ENCODE results near the gene CNTNAP3B. TPM values are rescaled to one million over a fixed set of nuclear protein-coding genes. Genes with fewer than 3 reads are reported as not detected.
"Not testable (repeated sequence)": the region's sequence is repeated elsewhere in the genome, so short reads cannot be mapped to it uniquely, and the experiment has no call there.

Gene CNTNAP3B
- total and polyA plus RNA-seq, 4 donors = 1.0 to 14.1 (median 4.0) TPM

DNA sequence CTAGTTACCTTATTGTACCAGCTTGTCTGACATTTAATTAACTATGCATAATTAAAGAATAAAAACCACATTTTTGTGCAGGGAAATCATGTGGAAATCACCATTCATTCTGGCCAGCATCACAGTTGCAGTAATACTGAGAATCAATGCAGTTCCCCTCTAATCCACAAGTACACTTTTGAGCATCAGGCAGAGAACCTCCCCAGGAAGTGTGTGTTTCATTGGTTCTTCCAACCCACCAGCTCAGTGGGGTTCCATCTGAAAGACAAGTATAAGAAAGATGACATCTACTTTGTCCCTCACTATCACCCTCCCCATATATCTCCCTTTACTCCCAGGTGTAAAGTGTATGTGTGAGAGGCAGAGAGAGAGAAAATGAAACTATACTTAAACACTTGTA is 191.1 kb downstream of the CNTNAP3B start:
- not testable (repeated sequence) for H3K36me3 ChIP-seq (ENCODE audit: control insufficient read depth in 4 of 4, insufficient read depth in 3 of 4, low read depth in 1 of 4, low read length in 3 of 4); H3K27ac ChIP-seq (ENCODE audit: low read depth in 1 of 2, low read length in 2 of 2); H3K9me3 ChIP-seq (ENCODE audit: control insufficient read depth in 4 of 4, low read length in 3 of 4); H3K9ac ChIP-seq (ENCODE audit: low read depth in 1 of 2, low read length in 2 of 2); H3K27me3 ChIP-seq (ENCODE audit: control insufficient read depth in 4 of 4, insufficient read depth in 4 of 4, low read length in 3 of 4); DNase-seq (ENCODE audit: low spot score); H3K4me3 ChIP-seq (ENCODE audit: low read depth in 1 of 3, low read length in 3 of 3); H3K4me1 ChIP-seq (ENCODE audit: control insufficient read depth in 4 of 4, insufficient read depth in 4 of 4, low read length in 3 of 4)

DNA sequence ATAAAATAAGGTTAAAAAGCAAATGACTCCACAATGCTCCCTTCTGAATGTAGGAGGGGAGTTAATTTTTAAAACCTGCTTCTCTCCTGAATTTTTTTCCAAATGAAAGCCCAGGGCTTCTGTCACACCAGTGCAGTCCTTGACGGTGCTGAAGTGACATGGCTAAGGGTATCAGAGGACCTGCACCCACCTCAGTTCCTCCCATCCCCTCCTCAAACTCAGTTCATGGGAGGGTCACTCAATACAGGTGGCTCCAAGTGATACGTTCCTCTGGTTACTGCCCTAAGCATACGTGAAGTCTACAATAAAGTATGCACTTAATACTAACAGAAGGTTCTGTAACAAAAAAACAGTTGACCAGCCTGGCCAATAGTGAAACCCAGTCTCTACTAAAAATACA is 193.5 kb downstream of the CNTNAP3B start:
- not testable (repeated sequence) for H3K36me3 ChIP-seq (ENCODE audit: control insufficient read depth in 4 of 4, insufficient read depth in 3 of 4, low read depth in 1 of 4, low read length in 3 of 4); H3K9ac ChIP-seq (ENCODE audit: low read depth in 1 of 2, low read length in 2 of 2); H3K27ac ChIP-seq (ENCODE audit: low read depth in 1 of 2, low read length in 2 of 2); H3K4me3 ChIP-seq (ENCODE audit: low read depth in 1 of 3, low read length in 3 of 3); H3K9me3 ChIP-seq (ENCODE audit: control insufficient read depth in 4 of 4, low read length in 3 of 4); DNase-seq (ENCODE audit: low spot score); H3K4me1 ChIP-seq (ENCODE audit: control insufficient read depth in 4 of 4, insufficient read depth in 4 of 4, low read length in 3 of 4); H3K27me3 ChIP-seq (ENCODE audit: control insufficient read depth in 4 of 4, insufficient read depth in 4 of 4, low read length in 3 of 4)
- 64% methylated on average over 3 of the region's 3 CpGs for WGBS

DNA sequence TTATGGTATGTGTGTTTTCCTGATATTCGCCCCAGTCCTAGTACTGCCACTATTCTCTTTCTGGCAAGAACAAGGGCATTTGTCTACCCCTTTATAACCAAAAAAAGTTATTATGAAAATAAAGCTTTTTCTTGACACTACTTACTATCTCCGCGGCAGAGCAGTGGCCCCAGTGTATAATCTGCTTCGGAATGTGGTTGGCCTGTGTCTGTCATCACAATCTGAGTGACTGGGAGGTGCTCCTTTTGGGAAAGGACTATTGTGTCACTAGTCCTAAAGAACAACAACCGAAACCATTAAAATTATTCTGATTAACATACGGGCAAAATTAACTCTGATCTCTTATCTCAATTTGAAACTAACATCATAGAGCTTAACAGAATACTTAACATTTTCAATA is 200.1 kb downstream of the CNTNAP3B start:
- H3K27ac ChIP-seq (ENCODE audit: low read depth in 1 of 2, low read length in 2 of 2); H3K9ac ChIP-seq (ENCODE audit: low read depth in 1 of 2, low read length in 2 of 2); H3K36me3 ChIP-seq (ENCODE audit: control insufficient read depth in 4 of 4, insufficient read depth in 3 of 4, low read depth in 1 of 4, low read length in 3 of 4); DNase-seq (ENCODE audit: low spot score); H3K27me3 ChIP-seq (ENCODE audit: control insufficient read depth in 4 of 4, insufficient read depth in 4 of 4, low read length in 3 of 4); H3K9me3 ChIP-seq (ENCODE audit: control insufficient read depth in 4 of 4, low read length in 3 of 4); H3K4me3 ChIP-seq (ENCODE audit: low read depth in 1 of 3, low read length in 3 of 3); H3K4me1 ChIP-seq (ENCODE audit: control insufficient read depth in 4 of 4, insufficient read depth in 4 of 4, low read length in 3 of 4): not testable (repeated sequence)
- 83% methylated on average over 5 of the region's 6 CpGs for WGBS

DNA sequence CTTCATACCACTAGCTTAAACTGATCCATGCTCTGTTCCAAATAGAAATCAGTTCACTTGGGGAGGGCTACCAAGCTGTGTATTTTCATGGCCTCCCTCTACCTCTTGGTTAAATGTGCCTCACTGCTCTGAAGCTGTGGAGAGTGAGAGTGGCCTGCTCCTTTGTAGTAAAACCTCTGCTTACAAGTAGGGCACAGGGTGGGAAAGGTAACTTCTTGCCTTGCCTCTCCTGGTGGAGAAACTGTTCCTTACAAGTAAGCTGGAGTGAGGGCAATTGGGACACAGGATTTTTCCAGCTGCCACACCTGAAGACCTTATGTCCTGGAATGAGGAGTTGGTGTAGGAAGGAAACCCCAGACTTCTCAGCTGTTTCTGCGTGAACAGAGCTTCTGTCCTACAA is 211.9 kb downstream of the CNTNAP3B start:
- WGBS = 41% methylated on average over 1 of the region's 1 CpG
- H3K27me3 ChIP-seq (ENCODE audit: control insufficient read depth in 4 of 4, insufficient read depth in 4 of 4, low read length in 3 of 4); DNase-seq (ENCODE audit: low spot score); H3K27ac ChIP-seq (ENCODE audit: low read depth in 1 of 2, low read length in 2 of 2); H3K4me3 ChIP-seq (ENCODE audit: low read depth in 1 of 3, low read length in 3 of 3); H3K9ac ChIP-seq (ENCODE audit: low read depth in 1 of 2, low read length in 2 of 2); H3K36me3 ChIP-seq (ENCODE audit: control insufficient read depth in 4 of 4, insufficient read depth in 3 of 4, low read depth in 1 of 4, low read length in 3 of 4); H3K9me3 ChIP-seq (ENCODE audit: control insufficient read depth in 4 of 4, low read length in 3 of 4); H3K4me1 ChIP-seq (ENCODE audit: control insufficient read depth in 4 of 4, insufficient read depth in 4 of 4, low read length in 3 of 4): not testable (repeated sequence)

DNA sequence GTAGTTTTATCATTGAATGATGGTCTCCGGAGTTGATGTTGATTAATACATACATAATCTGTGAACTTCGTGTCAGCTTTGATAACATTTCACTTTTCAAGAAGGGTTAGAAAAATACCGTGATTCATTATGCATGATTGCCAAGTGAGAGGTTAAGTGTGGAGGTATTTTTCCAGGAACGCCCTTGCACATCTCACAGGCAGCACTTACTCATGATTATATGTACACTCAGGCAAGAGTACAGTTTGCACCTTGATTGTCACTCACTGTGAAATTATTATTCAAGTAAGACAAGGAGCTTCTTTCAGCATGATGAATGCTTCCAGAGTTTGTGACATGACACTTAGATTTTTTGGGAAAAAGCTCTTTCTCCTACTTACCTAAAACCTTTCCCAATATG is 223.7 kb downstream of the CNTNAP3B start:
- no CpG with 5 or more reads among the region's 4 CpGs for WGBS
- not testable (repeated sequence) for H3K27me3 ChIP-seq (ENCODE audit: control insufficient read depth in 4 of 4, insufficient read depth in 4 of 4, low read length in 3 of 4); H3K4me1 ChIP-seq (ENCODE audit: control insufficient read depth in 4 of 4, insufficient read depth in 4 of 4, low read length in 3 of 4); H3K9me3 ChIP-seq (ENCODE audit: control insufficient read depth in 4 of 4, low read length in 3 of 4); H3K9ac ChIP-seq (ENCODE audit: low read depth in 1 of 2, low read length in 2 of 2); H3K4me3 ChIP-seq (ENCODE audit: low read depth in 1 of 3, low read length in 3 of 3); H3K27ac ChIP-seq (ENCODE audit: low read depth in 1 of 2, low read length in 2 of 2); H3K36me3 ChIP-seq (ENCODE audit: control insufficient read depth in 4 of 4, insufficient read depth in 3 of 4, low read depth in 1 of 4, low read length in 3 of 4); DNase-seq (ENCODE audit: low spot score)

DNA sequence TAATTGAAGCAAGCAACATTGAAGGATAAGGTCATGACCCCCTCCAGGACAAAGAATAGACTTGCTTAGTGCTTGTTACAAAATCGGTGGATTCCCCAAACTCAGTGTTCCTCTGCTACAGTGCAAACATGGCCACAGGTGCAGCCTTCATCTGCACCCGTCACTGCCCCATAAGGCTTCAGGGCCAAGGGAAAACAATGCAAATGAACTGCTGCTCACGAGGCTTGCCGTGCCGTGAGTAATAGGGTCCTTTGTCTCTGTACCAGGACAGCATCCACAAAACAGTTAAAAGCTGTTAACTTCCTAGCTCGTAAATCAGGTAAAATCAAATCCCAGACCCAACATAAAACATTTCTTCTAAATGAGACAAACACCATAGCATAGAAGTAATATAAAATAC is 226.5 kb downstream of the CNTNAP3B start:
- no CpG with 5 or more reads among the region's 6 CpGs for WGBS
- not testable (repeated sequence) for DNase-seq (ENCODE audit: low spot score); H3K27ac ChIP-seq (ENCODE audit: low read depth in 1 of 2, low read length in 2 of 2); H3K36me3 ChIP-seq (ENCODE audit: control insufficient read depth in 4 of 4, insufficient read depth in 3 of 4, low read depth in 1 of 4, low read length in 3 of 4); H3K27me3 ChIP-seq (ENCODE audit: control insufficient read depth in 4 of 4, insufficient read depth in 4 of 4, low read length in 3 of 4); H3K9ac ChIP-seq (ENCODE audit: low read depth in 1 of 2, low read length in 2 of 2); H3K9me3 ChIP-seq (ENCODE audit: control insufficient read depth in 4 of 4, low read length in 3 of 4); H3K4me1 ChIP-seq (ENCODE audit: control insufficient read depth in 4 of 4, insufficient read depth in 4 of 4, low read length in 3 of 4); H3K4me3 ChIP-seq (ENCODE audit: low read depth in 1 of 3, low read length in 3 of 3)

DNA sequence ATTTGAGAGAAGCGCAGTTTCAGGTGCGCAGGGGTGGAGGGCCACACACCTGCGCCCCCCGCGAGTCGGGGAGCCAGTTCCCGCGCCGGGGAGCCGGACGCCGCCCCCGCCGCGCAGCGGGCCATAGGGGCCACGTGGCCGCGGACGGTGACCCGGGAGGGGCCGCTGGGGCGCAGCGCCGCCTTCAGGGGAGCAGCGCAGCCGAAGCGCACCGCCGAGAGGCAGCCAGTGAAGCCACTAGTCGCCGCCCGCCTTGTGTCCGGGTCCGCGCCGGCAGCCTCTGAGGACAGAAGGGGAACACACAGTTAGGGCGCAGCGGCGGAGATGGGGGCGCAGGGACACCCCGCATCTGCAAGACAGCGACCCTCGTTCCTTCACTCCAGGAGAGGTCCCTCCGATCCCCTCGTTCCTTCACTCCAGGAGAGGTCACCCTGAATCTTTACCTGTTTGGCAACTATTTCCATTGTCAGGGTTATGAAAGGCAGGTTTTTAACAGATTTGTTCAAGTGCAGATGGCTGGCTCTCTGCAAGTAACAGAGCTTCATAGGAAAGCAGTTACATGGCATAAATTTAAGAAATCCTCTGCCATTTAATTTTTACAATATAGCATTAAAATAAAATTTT is 230.4 kb downstream of the CNTNAP3B start:
- H3K4me3 ChIP-seq (ENCODE audit: low read depth in 1 of 3, low read length in 3 of 3); H3K9me3 ChIP-seq (ENCODE audit: control insufficient read depth in 4 of 4, low read length in 3 of 4); DNase-seq (ENCODE audit: low spot score); H3K27me3 ChIP-seq (ENCODE audit: control insufficient read depth in 4 of 4, insufficient read depth in 4 of 4, low read length in 3 of 4); H3K4me1 ChIP-seq (ENCODE audit: control insufficient read depth in 4 of 4, insufficient read depth in 4 of 4, low read length in 3 of 4); H3K27ac ChIP-seq (ENCODE audit: low read depth in 1 of 2, low read length in 2 of 2); H3K36me3 ChIP-seq (ENCODE audit: control insufficient read depth in 4 of 4, insufficient read depth in 3 of 4, low read depth in 1 of 4, low read length in 3 of 4); H3K9ac ChIP-seq (ENCODE audit: low read depth in 1 of 2, low read length in 2 of 2): not testable (repeated sequence)
- WGBS = no CpG with 5 or more reads among the region's 46 CpGs

DNA sequence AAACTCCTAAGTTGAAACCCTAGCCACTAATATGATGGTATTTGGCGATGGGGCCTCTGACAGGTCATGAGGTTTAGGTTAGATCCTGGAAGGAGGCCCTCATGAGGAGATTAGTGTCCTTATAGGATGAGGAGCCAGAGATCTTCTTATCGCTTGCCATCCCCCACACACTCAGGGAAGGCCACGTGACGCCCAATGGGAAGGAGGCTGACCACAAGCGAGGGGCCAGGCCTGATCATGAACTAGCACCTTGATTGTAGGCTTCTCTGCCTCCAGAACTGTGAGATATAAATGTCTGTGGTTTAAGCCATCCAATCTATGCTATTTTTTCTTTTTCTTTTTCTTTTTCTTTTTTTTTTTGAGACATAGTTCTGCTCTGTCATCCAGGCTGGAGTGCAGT is 254.7 kb downstream of the CNTNAP3B start:
- not testable (repeated sequence) for H3K4me3 ChIP-seq (ENCODE audit: low read depth in 1 of 3, low read length in 3 of 3); H3K27me3 ChIP-seq (ENCODE audit: control insufficient read depth in 4 of 4, insufficient read depth in 4 of 4, low read length in 3 of 4); H3K36me3 ChIP-seq (ENCODE audit: control insufficient read depth in 4 of 4, insufficient read depth in 3 of 4, low read depth in 1 of 4, low read length in 3 of 4); H3K9ac ChIP-seq (ENCODE audit: low read depth in 1 of 2, low read length in 2 of 2); DNase-seq (ENCODE audit: low spot score); H3K4me1 ChIP-seq (ENCODE audit: control insufficient read depth in 4 of 4, insufficient read depth in 4 of 4, low read length in 3 of 4); H3K27ac ChIP-seq (ENCODE audit: low read depth in 1 of 2, low read length in 2 of 2); H3K9me3 ChIP-seq (ENCODE audit: control insufficient read depth in 4 of 4, low read length in 3 of 4)
- no CpG with 5 or more reads among the region's 5 CpGs for WGBS

DNA sequence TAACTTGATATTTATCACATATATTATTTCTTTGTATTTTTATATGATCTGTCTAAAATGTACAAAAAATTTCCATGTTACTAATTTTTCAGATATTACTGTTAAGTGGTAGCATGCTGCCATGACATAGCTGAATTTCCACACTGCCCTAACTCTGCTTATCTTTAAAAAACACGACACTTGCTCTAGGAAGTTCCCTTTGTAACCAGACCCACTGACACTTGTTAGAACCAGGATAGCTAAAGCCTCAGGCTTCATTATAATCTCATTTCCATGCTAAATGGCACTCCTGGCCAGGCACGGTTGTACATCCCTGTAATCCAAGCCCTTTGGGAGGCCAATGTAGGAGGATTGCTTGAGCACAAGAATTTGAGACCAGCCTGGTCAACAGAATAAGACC is 273.8 kb downstream of the CNTNAP3B start:
- not testable (repeated sequence) for H3K27me3 ChIP-seq (ENCODE audit: control insufficient read depth in 4 of 4, insufficient read depth in 4 of 4, low read length in 3 of 4); H3K36me3 ChIP-seq (ENCODE audit: control insufficient read depth in 4 of 4, insufficient read depth in 3 of 4, low read depth in 1 of 4, low read length in 3 of 4); DNase-seq (ENCODE audit: low spot score); H3K9me3 ChIP-seq (ENCODE audit: control insufficient read depth in 4 of 4, low read length in 3 of 4); H3K4me3 ChIP-seq (ENCODE audit: low read depth in 1 of 3, low read length in 3 of 3); H3K27ac ChIP-seq (ENCODE audit: low read depth in 1 of 2, low read length in 2 of 2); H3K9ac ChIP-seq (ENCODE audit: low read depth in 1 of 2, low read length in 2 of 2); H3K4me1 ChIP-seq (ENCODE audit: control insufficient read depth in 4 of 4, insufficient read depth in 4 of 4, low read length in 3 of 4)
- no CpG with 5 or more reads among the region's 2 CpGs for WGBS

Data from liver (tissue), 9 donors.